HEK293 (cell line): ENCODE measurements around the gene CACNA1C.

Experiments used
- MZF1 ChIP-seq: fragments of 450-650 bp; formaldehyde crosslinking; IDR thresholded peaks from 2 replicates; pipeline ENCODE4 v1.5.1; 2017; ENCODE audit warnings: missing biosample characterization, missing genetic modification characterization, borderline replicate concordance
- REPIN1 ChIP-seq: fragments of 450-650 bp; formaldehyde crosslinking; IDR thresholded peaks from 2 replicates; pipeline ENCODE4 v1.5.1; 2017; ENCODE audit warnings: missing biosample characterization, missing genetic modification characterization, low read depth
- ZBTB17 ChIP-seq: fragments of 450-650 bp; formaldehyde crosslinking; IDR thresholded peaks from 2 replicates; pipeline ENCODE4 v1.5.1; 2016; ENCODE audit warnings: missing biosample characterization, missing genetic modification characterization
- ZNF174 ChIP-seq: fragments of 450-650 bp; formaldehyde crosslinking; IDR thresholded peaks from 2 replicates; pipeline ENCODE4 v1.5.0; 2017; ENCODE audit warnings: missing biosample characterization, mild to moderate bottlenecking, missing genetic modification characterization
- ZNF280C ChIP-seq: fragments of 450-650 bp; formaldehyde crosslinking; IDR thresholded peaks from 2 replicates; pipeline ENCODE4 v1.5.1; 2016; ENCODE audit warnings: missing biosample characterization, missing genetic modification characterization
- ZNF335 ChIP-seq: fragments of 450-650 bp; formaldehyde crosslinking; conservative IDR thresholded peaks from 2 replicates; pipeline ENCODE4 v1.5.1; 2016; ENCODE audit warnings: missing biosample characterization, missing genetic modification characterization
- ZNF792 ChIP-seq: fragments of 450-650 bp; formaldehyde crosslinking; IDR thresholded peaks from 2 replicates; pipeline ENCODE4 v1.5.1; 2016; ENCODE audit warnings: missing biosample characterization, missing genetic modification characterization
- ZNF830 ChIP-seq: fragments of 450-650 bp; IDR thresholded peaks from 2 replicates; pipeline ENCODE4 v1.5.0; 2018; ENCODE audit warnings: missing biosample characterization, missing genetic modification characterization, low read depth, mild to moderate bottlenecking, moderate library complexity
- TF ChIP-seq, protein P1 (sequence below): fragments of 450-650 bp; formaldehyde crosslinking; IDR thresholded peaks from 2 replicates; pipeline ENCODE4 v1.5.1; 2016; ENCODE audit warnings: missing biosample characterization, missing genetic modification characterization

DNA sequence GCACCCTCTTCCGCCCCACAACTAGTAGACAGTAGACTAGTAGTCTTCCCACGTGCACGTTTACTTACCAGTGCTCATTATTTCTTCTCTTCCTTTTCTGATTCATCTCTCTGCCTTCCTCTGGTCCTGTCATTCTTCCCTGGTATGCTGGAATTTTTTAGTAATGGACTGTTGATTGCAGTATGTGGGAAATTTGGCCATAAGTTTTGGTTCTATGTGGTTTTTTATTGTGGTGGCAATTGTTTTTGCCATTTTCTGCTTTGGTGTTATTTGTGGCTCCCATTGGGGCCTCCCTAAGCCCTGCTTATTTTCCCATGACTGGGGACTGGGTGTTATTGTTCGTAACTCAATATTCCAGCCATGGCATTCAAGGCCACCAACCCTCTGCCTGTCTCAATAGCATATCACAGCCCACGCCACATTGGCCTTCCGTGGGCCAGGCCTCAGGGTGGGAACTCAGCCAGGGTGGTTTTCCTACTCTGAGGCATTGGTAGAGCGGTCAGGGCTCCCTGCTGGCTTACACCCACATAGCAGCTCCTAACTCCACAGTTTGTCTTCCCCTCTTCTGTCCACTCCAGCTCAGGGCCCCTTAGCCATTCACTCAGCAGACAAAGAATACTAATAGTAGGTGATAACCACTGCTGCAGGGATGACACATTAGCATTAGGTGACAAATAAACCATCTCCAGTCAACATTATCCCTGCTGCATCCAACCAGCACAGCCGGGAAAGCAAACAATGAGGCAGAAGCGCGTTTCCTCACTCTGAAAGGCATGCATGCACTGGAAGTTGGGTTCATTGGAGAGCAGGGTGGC lies 321.5 kb downstream of the CACNA1C start:
- TF ChIP-seq ZNF174 (tag by site-specific recombination) (no peak), REPIN1 (tag by site-specific recombination) (no peak), MZF1 (tag by site-specific recombination) (no peak), ZNF830 (no peak), ZNF280C (no peak), ZNF335 (tag by site-specific recombination) (no peak), ZBTB17 (tag by site-specific recombination) (no peak), ZNF792 (no peak)
- TF ChIP-seq, protein P1, sequence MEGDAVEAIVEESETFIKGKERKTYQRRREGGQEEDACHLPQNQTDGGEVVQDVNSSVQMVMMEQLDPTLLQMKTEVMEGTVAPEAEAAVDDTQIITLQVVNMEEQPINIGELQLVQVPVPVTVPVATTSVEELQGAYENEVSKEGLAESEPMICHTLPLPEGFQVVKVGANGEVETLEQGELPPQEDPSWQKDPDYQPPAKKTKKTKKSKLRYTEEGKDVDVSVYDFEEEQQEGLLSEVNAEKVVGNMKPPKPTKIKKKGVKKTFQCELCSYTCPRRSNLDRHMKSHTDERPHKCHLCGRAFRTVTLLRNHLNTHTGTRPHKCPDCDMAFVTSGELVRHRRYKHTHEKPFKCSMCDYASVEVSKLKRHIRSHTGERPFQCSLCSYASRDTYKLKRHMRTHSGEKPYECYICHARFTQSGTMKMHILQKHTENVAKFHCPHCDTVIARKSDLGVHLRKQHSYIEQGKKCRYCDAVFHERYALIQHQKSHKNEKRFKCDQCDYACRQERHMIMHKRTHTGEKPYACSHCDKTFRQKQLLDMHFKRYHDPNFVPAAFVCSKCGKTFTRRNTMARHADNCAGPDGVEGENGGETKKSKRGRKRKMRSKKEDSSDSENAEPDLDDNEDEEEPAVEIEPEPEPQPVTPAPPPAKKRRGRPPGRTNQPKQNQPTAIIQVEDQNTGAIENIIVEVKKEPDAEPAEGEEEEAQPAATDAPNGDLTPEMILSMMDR (tag by site-specific recombination): no peak
